T1000 (cell line): ENCODE data around the gene IL1R1.

Source experiments
- DNase-seq: peaks from one replicate; lab custom pipeline; 2025; ENCODE audit warnings: mixed read lengths; lab: John Stamatoyannopoulos, UW

The IL1R1 gene

DNA sequence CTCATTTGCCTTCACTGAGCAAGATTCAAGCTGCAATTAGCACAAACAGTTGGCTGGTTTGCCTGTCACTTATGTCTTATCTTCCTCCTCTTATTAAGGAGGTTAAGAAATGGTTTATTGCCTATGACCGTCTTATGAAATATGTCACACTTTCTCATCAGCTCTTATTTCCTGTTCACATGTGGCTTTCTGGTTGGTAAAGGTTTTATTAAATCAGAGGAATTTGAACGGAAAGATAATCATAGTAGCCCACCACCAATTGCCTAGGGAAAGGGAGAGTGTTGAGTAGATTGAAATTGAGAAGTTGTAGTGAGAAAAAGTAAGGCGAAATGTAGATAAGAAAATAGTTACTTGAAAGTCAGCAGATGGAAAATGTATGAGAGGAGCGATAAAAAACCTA lies 4.2 kb upstream of the IL1R1 start:
- no peak for DNase-seq

DNA sequence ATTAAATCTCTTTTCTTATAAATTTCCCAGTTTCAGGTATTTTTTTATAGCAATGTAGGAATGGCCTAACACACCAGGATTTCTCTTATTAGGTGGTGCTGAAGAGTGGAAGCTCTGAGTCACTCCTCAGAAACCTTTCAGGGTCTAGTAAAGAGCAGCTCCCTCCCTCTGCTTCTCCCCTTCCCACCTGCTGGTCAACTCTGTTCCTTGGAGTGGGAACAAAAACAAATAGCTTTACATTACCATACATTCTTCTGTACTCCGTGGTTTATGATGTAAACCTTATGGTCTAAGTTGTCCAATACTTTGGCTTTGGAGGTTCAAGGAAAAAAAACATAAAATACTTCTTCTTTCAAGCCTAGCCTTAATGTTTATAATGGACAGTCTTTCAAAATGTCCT lies 2.7 kb upstream of the IL1R1 start:
- no peak for DNase-seq

DNA sequence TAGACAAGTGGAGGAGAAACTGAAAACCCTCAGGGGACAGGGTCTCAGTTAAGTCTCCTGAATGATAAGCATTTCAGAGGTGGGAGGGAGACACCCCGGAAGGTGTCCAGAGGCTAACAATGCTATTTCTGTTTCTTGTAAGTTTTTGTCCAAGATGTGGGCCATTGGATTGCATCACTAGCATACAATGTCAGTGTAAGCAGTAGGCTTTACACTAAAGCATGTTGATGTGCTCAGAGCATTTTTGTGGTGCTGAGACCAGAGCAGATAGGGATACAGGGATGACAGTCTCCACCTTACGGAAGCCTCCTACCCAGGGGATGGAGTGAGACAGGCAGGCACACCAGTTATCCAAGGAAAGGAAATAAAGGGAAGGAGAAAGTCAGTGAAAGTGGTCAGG lies 2.2 kb upstream of the IL1R1 start:
- DNase-seq = no peak

DNA sequence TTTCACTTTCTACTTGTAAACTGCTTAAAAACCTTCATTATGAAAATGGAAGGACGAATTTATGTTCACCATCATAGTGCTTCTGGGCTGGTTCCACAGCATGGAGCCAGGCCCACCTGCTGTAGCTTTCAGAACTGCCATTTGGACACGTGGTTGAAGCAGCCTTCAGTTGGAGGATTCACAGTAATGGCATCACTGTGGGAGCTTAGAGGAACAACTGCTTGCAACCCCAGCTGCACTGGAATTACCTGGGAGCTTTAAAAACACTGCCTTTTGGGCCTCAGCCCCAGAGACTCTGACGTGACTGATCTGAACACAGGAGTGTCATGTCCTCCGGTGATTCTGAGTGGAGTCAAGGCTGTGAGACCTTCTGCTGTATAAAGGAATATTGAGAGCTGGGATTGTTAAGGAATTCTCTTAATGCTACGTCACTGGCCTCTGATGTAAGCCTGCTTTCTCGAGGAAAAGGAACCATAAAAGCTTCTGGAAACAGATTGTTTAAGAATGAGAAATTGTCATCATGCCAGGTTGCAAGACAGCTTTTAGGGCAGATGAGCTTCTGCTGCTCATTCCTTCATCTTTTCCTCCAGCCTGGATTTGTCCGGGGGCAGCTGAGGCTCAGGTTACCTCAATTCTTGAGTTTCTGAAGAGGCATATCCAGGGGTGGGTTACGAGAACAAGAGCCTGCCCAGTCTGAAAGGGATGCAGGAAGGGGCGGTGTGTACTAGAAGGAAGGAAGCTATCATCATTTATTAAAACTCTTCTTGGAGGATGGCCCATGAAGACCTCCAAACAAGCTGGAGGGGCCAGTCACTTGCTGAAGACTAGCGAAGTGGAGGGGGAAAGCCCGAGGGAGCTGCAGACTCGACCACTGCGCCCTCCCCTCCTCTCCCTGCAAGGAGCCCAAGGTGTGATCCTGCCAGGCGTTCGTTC lies 1.3 kb upstream of the IL1R1 start:
- DNase-seq = no peak

DNA sequence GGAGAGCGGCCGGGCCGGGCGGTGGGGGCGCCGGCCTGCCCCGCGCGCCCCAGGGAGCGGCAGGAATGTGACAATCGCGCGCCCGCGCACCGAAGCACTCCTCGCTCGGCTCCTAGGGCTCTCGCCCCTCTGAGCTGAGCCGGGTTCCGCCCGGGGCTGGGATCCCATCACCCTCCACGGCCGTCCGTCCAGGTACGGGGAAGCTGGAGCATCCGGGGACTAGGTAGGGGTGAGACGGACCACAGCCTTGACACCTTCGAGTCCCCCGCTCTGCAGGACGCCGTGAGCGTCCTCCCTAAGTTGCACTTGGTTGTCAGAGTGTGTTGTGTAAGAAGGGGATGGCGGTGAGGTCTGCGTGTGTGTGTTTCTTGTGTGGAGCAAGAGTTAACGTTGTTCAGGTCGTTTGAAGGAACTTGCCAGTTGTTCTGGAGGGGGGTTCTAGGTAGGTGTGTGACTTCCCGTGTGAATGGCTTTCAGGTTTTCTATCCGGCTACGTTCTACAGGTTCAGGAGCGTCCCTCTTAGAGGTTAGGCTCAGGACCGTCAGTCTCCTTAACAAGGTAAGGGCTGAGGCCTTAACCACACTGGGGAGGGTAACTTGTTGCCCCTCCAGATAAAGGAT lies 393 bp downstream of the IL1R1 start:
- DNase-seq = no peak

DNA sequence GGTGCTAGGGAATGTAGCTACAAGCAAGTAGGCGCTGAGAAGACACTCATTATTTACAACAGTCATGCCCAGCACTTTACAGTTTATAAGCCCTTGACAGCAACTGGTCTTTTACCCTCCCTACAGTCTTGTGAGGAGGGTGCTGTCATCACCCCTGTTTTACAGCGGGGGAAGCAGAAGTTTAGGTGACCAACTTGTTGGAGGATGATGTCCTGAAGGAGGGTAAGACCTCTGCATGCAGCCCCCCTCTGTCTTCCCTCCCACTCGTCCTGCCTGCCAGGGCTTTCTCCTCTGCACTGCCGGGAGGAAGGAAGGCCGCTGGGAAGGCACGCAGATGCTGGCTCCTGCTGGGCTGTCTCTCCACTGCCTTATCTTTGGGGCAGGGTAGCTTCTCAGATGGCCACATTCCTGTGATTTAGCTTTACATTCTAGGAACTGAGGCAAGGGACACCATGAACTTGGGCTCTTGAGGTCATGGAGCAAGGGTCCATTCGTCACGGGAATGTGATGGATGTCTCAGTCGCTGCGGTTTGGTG lies 972 bp downstream of the IL1R1 start:
- no peak for DNase-seq

DNA sequence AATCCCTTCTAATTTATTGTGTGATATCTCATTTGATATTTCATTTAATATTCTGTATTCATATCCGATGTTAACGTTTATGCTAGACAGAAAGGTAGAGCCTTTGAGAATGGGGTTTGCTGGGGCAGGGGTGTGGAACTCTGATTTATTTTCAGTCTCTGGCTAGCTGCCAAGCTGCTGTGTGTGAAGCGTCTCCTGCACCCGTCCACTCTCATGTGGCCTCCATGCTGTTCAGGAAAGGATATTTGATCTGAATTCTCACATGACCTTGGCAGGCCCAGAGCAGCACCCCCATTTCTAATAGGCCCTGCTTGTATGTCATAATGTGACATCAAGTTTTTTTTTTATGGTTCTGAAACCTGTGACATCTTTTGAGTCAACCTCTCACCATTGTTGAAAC lies 1.6 kb downstream of the IL1R1 start:
- no peak for DNase-seq

DNA sequence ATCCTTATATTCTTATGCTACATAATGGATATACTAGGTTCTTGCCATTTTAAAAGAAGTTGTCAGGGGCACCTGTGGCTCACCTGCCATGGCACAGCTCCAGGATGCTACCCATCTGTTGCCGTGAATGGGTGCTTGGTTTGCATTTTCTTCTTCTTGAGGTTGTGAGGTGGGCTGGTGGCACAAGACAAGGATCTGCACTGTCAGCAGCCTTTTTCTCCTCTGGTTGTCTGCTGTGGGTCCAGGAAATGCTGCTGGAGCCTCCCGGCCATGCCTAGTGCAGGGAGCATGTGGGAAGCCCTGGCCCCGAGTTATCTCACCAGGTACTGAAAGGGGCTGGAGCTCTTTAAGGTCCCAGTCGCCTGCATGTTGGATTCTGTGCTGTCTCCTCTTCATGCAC lies 2.6 kb downstream of the IL1R1 start:
- DNase-seq = no peak

DNA sequence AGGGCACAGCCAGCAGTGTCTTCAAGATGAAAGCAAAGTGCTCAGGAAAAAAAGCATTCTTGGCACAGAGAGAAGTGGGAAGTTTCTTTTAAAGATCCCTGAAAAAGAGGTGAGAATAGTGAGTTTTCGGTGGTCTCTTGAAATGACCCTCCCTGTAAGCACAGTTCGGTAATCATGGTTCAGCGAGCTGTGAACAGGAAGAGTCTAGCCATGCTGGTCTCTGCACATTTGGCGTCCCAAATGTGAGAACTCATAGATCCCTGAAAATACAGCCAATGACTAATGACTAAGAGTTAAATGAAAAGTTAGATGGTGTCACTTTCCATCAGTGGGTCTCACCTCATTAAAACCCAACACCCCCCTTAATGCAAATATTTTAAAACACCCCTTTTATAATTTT lies 3.4 kb downstream of the IL1R1 start:
- no peak for DNase-seq

DNA sequence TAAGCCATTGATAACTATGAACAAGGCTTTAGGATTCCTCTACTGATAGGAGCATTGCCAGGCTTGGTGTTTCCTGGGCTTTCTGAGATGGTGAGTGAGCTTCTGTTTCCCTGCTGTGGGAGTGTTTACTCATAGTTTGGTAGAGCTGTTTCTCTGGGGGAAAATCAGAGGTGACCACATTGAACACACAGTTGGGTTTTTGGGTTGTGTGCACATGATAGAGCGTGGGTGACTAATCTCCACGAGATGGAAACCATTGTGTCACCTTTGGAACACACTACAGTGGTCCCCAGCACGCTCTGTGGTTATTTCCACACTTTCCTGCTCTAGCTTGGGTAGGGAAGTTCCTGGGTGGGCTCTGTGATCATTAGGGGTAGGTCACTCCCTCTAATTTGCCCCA lies 5.4 kb downstream of the IL1R1 start:
- DNase-seq = peak; percentile 9

DNA sequence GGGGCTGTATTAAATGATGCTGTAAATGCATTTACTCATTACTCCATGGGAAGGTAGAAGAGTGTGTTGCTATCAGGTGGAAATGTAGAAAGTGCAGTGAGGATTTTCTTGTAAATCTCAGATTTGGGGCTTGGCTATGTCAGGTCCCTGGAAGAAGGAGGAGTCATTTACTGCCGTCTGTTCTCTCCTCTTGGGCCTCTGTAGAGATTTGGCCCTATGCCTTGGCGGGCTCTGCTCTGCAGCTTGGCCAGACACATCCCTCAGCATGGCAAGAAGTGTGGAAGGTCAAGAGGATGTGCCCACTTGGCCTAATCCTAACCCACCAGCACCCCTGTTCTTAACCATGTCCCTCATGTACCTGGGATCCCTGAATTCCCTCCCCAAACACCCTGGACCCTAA lies 6.7 kb downstream of the IL1R1 start:
- no peak for DNase-seq

DNA sequence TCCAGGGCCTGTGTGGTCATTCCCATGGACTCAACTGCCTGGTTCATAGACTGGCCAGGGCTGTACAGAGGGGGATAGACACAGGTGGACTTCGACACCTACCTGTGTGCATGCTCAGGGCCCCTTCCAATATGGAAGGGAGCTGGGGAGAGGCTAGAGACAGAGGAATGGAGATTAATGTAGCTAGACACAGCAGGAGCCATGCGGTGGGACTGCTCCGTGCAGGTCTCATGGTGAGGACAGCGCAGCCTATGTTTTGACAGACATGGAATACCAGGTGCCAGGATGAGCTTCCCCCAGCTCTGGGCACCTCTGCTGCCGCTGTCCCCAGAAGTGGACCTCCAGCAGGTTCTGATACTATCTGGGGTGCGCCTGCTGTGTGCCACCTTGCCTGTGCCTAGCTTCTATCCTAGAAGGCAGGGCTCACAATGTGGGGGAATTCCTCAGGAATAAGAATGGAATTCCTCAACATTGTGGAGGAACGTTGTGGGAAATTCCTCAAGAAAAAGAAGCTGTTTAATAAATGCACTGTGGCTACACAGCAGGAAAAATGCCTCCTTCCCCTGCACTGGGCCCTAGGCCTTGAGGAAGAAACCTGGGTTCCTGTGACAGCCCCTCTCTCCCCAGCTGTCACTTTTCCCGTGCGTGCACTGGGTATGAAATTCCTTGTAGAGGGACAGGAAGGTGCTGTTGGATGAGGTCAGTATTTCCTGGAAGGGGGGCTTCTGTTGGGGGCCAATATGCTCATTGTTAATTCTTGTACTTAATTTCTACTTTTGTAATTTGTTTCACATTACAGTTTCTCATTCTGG lies 7.3 kb downstream of the IL1R1 start:
- no peak for DNase-seq

DNA sequence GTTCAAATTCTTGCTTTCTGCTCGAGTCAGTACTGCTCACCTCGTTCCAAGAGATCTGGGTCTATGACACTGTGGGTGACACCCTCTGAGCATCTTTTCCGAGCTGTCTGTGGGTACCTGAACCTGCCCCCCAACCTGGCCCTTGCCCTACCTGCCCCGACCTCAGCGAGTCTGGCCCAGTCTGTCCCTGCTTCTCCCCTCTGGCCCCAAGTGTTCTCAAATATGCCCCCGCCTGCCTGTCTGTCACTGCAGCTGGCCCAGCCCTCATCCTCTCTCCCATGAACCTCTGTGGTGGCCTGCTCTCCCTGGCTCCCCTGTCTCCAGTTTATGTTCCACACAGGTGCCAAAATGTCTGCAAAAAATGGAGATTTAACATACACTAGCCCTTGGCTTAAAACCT lies 11.8 kb downstream of the IL1R1 start:
- DNase-seq = no peak

DNA sequence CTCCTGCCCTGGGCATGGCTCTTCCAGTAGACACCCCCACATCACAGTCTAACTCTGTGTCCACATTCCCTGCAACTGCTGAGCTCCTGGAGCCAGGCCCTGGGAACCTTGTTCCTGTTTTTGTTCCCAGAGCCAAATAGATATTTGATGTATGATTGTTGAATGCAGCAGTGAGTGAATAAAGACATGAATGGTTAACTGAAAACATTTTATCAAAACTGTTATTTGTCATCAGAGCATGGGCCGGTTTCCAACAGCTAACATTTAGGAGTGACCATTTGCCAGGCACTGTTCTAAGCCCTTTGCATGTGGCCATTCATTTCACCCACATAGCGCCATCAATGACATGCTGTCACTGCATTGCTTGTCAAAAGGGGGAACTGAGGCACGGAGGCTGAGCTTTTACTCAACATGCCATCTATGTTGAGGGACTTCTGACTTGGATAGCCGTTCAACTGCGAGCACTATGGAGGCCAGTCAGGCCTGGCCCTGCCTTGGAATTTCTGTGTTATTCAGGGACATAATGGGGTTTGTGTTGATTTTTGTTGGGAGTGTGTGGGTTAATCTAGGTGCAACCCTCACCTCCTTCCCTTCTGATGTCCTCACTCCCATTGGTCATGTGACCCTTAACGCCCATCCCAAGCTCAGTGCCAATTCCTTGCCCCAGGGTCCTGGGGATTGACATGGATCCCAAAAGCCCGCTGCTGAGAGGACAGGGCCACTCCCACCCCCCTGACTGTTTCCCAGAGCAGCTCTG lies 12.6 kb downstream of the IL1R1 start:
- no peak for DNase-seq

DNA sequence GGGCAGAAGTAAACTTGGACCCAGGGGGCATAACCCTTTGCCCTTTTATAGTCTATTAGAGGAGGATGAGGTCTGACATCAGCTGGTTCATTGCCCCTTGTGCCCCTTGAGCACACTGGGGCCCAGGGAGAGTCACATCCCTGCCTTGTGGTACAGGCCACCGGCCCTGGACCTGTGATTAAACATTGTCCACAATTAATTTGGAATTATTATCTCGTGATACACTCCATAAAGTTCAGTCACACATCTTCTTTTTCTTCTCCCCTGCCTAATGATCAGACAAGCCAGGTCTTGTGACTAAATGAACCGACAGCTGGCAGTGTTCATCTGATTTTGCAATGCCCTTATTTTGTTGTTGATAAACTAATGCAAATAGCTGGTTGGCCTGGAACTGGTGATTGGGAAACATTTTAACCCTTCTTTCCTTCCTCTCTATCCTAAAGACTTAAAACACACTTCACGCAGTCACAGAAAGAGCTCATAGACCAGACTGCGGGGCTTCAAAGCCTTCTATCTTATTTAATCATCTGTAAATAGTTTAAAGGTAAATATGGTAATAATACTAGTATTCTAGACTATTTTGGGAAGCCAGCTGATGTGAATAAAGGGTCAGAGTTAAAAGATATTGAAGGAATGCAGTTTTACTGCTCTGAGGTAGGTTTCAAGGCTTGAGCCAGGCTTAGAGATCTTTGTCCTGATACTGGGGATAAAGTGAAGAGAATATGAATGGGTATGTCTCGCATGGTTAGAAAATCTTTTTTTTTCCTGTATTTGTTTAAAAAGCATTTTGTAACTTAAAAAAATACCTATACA lies 13.4 kb downstream of the IL1R1 start:
- DNase-seq = no peak

DNA sequence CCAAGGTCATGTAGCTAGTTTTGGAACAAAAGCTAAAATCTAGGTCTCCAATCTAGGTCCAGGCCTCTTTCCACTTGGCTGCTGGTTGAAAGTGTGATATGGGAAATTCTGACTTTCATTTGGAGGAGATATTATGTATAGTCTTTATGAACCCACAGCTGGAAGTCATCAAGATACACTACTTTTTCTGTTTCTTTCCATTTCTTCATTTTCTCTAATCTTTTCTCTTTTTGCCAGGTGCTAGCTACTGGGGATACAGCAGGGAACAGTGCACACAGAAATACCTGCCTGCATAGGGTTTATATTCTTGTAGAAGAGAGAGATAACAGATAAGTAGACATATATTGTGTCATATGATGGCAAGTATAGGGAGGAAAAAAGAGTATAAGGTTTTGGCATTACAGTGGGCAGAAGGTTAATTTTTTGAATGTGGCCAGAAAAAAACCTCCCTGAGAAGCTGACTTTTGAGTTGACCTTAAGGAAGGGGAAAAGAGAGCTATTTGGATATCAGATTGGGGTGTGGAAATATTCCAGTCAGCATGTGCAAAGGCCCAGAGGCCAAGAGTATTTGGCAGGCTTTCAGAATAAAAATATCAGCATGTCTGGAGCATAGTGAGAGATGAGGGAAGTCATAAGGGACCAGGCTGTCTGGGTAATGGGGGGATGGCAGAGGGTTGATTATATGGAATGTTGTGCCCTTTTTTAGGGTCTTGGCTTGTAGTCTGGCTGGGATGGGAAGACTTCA lies 15.6 kb downstream of the IL1R1 start:
- no peak for DNase-seq

DNA sequence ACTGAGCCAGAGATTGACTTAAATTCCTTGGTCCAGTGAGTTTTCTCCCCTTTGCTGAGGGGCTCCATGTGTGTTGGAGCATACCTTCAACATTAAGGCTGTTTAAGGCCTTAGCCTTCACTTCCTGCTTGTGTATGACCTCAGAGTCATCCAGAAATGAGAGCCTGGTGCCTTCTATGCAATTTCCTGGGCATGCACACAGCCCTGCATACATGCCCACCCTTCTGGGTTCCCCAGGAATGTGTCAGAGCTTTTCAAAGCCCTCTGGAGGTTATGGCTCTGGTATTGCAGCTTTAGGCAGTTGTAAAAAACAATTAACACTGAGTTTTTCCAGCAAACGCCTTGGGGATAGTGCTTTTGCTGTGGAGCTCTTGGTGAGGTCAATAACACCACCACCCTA lies 16.7 kb downstream of the IL1R1 start:
- no peak for DNase-seq

DNA sequence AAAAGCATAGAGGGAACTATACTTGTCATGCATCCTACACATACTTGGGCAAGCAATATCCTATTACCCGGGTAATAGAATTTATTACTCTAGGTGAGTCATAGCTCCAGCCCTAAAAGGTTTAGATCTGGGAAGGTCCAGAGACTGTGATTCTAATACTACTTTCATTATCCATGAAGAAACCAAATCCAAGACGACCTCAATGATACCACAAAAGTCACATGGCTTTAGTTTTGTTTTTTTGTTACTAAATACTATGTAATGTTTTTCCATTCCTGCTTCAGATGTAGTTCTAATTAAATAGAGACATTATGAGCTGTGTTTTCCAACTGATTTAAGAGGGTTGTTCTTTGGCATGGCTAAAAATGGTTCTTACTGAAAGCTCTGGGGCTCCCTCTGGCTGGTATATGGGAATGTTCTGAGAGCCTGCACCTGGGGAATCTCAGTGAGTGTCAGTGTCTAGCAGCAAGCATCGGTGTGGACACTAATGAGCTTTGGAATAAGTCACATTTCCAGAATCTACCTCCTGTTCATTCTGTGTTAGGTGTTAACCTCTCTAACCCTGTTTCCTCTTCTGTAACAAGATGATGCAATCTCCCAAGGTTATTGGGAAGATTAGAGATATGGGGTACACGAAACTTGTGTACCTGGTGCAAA lies 23.8 kb downstream of the IL1R1 start:
- peak; percentile 1 for DNase-seq

DNA sequence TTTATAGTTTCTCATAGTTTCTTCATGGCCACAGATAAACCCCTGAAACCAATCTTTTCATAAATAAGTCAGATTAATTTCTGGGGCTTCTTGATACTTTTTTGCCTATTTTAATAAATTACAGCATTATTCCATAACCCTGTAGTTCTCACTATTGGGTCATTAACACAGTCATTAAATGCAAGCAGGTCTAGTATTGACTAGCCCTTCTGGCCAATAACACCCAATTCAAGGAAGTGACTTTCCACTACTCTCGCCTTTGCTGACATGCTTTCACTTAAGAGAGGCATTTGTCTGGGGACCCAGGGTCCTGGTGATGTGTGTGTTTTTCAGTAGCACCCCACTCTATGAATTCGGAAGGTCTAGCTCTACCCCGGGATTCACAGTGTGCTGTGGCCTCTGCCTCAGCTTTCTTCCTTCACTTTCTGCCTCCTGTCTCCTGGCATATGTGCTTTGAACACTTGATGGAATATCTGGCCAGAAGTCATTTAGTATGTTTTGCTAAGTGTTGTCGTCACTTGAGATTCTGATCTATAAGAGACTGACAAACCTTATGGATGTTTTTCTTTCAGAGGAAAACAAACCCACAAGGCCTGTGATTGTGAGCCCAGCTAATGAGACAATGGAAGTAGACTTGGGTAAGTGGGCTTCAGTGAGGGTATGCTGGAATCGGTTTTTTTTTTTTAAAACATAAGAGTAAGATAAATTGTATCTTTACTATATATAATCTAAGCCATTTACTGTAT lies 25.7 kb downstream of the IL1R1 start:
- DNase-seq = no peak
